Spleen (tissue), 7 donors: ENCODE results near the gene TRPV2.

Experiments
- CTCF ChIP-seq, 11 experiments: fragments of 200-600 bp in 7 of 11; fragments of 450-650 bp in 4 of 11; sonication (generic) in 4 of 11; IDR thresholded peaks in 8 of 11; conservative IDR thresholded peaks in 3 of 11; 1 replicate in 7 of 11; 2 replicates in 4 of 11; pipeline versions ENCODE4 v1.4.0 to v1.8.0; 2016 to 2021; ENCODE audit warnings: antibody characterized with exemption in 11 of 11, inconsistent platforms in 4 of 11, mild to moderate bottlenecking in 1 of 11
- POLR2A ChIP-seq, 3 donors: fragments of 450-650 bp; IDR thresholded peaks; one replicate each; pipeline ENCODE4 v1.5.1; 2017; ENCODE audit warnings: antibody characterized with exemption in 3 of 3, mild to moderate bottlenecking in 1 of 3
- POLR2AphosphoS5 ChIP-seq, 3 donors: sonication (generic); formaldehyde crosslinking; IDR thresholded peaks; one replicate each; pipeline ENCODE4 v1.5.1; 2017; ENCODE audit warnings: antibody characterized with exemption in 3 of 3
- donor health status: DM: no; HTN: no; CAD: no; lungs with moderate emphysema.
- donor health status: DM: no; HTN: no; CAD: no.
- donor health status: DM: no; HTN: no; CAD: no.

GRCh38 chr17:16462070-16462864 lies 46.9 kb downstream of the TRPV2 start:
- no peak for TF ChIP-seq CTCF (IDR thresholded peaks at IDR 0.05 in 8 of 11, conservative IDR thresholded peaks at IDR 0.05 in 3 of 11)
- no peak for TF ChIP-seq POLR2A (IDR thresholded peaks at IDR 0.05)
- TF ChIP-seq POLR2AphosphoS5 (IDR thresholded peaks at IDR 0.05), result peak in 1 of 3 donors; percentile 18
